Adrenal gland (tissue), 12 donors: Measurements from ENCODE around the gene GALNT10. TPM values are rescaled to one million over a fixed set of nuclear protein-coding genes. Genes with fewer than 3 reads are reported as not detected.

Experiments
- DNase-seq, 7 donors: peaks; one replicate each; pipeline ENCODE4 v3.0.0-alpha.2; 2019 to 2020
- H3K27ac ChIP-seq, 5 donors: fragments of 200-600 bp; sonication (generic) in 4 of 5; 1 replicate in 3 of 5; 2 replicates in 2 of 5; pipeline versions ENCODE4 v1.5.1 to v1.8.0; 2016 to 2020; ENCODE audit warnings: mild to moderate bottlenecking in 1 of 5
- H3K27me3 ChIP-seq: fragments of 200-600 bp; 2 replicates; pipeline ENCODE4 v1.8.0; 2021
- H3K36me3 ChIP-seq, 2 donors: fragments of 200-600 bp; replicated peaks in 1 of 2; 1 replicate in 1 of 2; 2 replicates in 1 of 2; pipeline versions ENCODE4 v1.5.1 to v1.8.0; 2018 to 2022
- H3K4me1 ChIP-seq, 2 donors: fragments of 200-600 bp; replicated peaks in 1 of 2; 1 replicate in 1 of 2; 2 replicates in 1 of 2; pipeline versions ENCODE4 v1.5.1 to v1.8.0; 2018 to 2021
- H3K4me3 ChIP-seq, 4 donors: fragments of 200-600 bp; sonication (generic) in 3 of 4; one replicate each; pipeline ENCODE4 v1.5.1; 2016 to 2018
- H3K9me3 ChIP-seq, 3 donors: fragments of 200-600 bp; sonication (generic) in 1 of 3; replicated peaks in 1 of 3; 1 replicate in 2 of 3; 2 replicates in 1 of 3; pipeline versions ENCODE4 v1.5.1 to v1.8.0; 2016 to 2021
- POLR2A ChIP-seq, 2 donors: fragments of 450-650 bp; IDR thresholded peaks; one replicate each; pipeline ENCODE4 v1.6.1; 2017; ENCODE audit warnings: antibody characterized with exemption in 2 of 2, mild to moderate bottlenecking in 2 of 2, moderate library complexity in 1 of 2
- WGBS, 4 donors: extraction: QIAGEN DNeasy Blood & Tissue Kit in 2 of 4; methylation state at CpG; one replicate each; pipeline versions ENCODE4 v1.1.5 to v1.1.7; 2013 to 2017; 5-methylcytosine and 5-hydroxymethylcytosine counted together
- intact Hi-C, 2 donors: fragments of 100-400 bp; cut with DNase I; formaldehyde crosslinking; loops; one replicate each; pipeline versions ENCODE4 v1.14.1 to v1.15.0; 2022 to 2023
- polyA plus RNA-seq, 3 donors: library from polyadenylated mRNA; stranded (reverse); fragments of 200-250 nt in 2 of 3; fragments of 350-450 nt in 1 of 3; fragmentation: Illumina TruSeq in 1 of 3; extraction: RNeasy Lipid Tissue Mini Kit (QIAGEN cat#74804) in 1 of 3; gene quantifications; one replicate each; pipeline ENCODE4 v1.2.3, GENCODE V29; 2013 to 2014
- total RNA-seq, 9 donors: library from RNA; depleted of rRNA in 4 of 9; stranded (reverse); fragments of >200 nt in 4 of 9; fragments of 120-200 nt in 1 of 9; fragmentation: NEBNext Ultra II Directional in 1 of 9; extraction: Animal tissue kit (Norgen Biotek cat#: 25700) in 1 of 9; gene quantifications; one replicate each; pipeline versions ENCODE4 v1.1.0 to v1.2.4, GENCODE V29; 2013 to 2023
- TF ChIP-seq, protein P1 (sequence below), 6 experiments: fragments of 450-650 bp in 4 of 6; fragments of 200-600 bp in 2 of 6; sonication (generic) in 1 of 6; IDR thresholded peaks; 1 replicate in 5 of 6; 2 replicates in 1 of 6; pipeline versions ENCODE4 v1.5.1 to v1.8.0; 2016 to 2021; ENCODE audit warnings: antibody characterized with exemption in 6 of 6, mild to moderate bottlenecking in 2 of 6, moderate library complexity in 1 of 6
- donor health status: healthy with polysubstance abuse.
- donor health status: Bipolar disorder and iron deficiency.
- donor health status: DM: yes; HTN: yes; CAD: no.
- donor health status: DM: no; HTN: no; CAD: no.
- donor health status: DM: no; HTN: no; CAD: no.
- donor health status: DM: yes; HTN: yes; CAD: no.

The GALNT10 gene
- total and polyA plus RNA-seq, 12 donors: 5.6 to 74.1 (median 43.4) TPM

DNA sequence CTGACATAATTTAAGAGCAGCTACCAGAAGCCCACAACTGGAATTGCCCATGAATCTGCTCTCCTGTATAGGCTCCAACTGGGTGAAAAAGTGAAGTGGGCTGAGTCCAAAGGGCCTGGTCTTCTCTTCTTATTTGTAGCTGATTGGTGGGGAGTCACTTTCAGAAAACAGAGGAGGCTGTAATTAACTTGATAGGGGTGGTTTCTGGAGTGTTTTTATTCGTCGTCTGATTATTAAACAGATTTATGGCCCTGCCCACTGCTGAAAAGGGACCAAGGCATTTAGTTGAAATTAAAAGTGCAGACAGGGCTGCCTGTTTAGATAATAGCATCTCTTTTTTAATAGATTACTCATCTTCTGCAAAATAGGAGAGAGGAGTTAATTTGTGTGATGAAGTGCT is 174.2 kb downstream of the GALNT10 start:
- intact Hi-C loops: no loop called here
- no peak overlapping the region for H3K27ac ChIP-seq
- peaks cover 1 to 9% of the 10 kb centered on the region in 2 donors for H3K4me1 ChIP-seq
- TF ChIP-seq, protein P1, sequence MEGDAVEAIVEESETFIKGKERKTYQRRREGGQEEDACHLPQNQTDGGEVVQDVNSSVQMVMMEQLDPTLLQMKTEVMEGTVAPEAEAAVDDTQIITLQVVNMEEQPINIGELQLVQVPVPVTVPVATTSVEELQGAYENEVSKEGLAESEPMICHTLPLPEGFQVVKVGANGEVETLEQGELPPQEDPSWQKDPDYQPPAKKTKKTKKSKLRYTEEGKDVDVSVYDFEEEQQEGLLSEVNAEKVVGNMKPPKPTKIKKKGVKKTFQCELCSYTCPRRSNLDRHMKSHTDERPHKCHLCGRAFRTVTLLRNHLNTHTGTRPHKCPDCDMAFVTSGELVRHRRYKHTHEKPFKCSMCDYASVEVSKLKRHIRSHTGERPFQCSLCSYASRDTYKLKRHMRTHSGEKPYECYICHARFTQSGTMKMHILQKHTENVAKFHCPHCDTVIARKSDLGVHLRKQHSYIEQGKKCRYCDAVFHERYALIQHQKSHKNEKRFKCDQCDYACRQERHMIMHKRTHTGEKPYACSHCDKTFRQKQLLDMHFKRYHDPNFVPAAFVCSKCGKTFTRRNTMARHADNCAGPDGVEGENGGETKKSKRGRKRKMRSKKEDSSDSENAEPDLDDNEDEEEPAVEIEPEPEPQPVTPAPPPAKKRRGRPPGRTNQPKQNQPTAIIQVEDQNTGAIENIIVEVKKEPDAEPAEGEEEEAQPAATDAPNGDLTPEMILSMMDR (IDR thresholded peaks at IDR 0.05): no peak
- no peak for TF ChIP-seq POLR2A (IDR thresholded peaks at IDR 0.05)
- H3K27me3 ChIP-seq: no peaks in the 10 kb centered on the region
- no peak overlapping the region for H3K4me3 ChIP-seq
- WGBS, 4 donors: 56 to 74% (median 70%) methylated on average over 2 of the region's 2 CpGs
- H3K9me3 ChIP-seq: no peaks in the 10 kb centered on the region
- no peak for DNase-seq
- no peaks in the 10 kb centered on the region for H3K36me3 ChIP-seq

GRCh38 chr5:154365823-154366222 is 175.3 kb downstream of the GALNT10 start:
- Histone ChIP-seq H3K9me3 (no peaks in the 10 kb centered on the region), H3K4me1 (peaks cover 0 to 9% of the 10 kb centered on the region in 2 donors), H3K27me3 (no peaks in the 10 kb centered on the region), H3K27ac (peak overlapping the region in 1 of 5 donors; percentile 0), H3K4me3 (no peak overlapping the region), H3K36me3 (no peaks in the 10 kb centered on the region)
- intact Hi-C loops: no loop called here
- DNase-seq: no peak
- WGBS, 4 donors: 31 to 50% (median 40%) methylated on average over 1 of the region's 1 CpG
- no peak for TF ChIP-seq POLR2A (IDR thresholded peaks at IDR 0.05)
- TF ChIP-seq, protein P1 (IDR thresholded peaks at IDR 0.05): no peak

DNA sequence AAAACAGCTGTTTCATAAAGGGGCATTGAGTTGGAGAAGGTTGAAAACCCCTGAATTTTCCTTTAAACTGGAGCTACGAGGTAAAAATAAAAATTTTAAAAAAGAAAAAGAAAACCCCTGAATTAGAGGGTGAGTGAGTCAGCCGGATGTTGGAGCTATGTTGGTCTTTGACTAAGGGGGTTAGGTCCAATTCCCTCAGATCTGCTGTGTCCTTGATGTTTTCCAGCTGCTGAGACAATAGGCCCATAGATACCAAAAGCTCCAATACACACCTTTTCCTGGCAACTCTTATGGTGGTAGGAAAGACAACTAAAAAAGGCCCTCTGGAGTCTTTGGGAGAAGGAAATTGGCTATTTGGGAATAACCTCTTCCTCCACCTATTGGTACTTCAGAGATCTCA is 175.8 kb downstream of the GALNT10 start:
- intact Hi-C loops: no loop called here
- peaks cover 3 to 9% of the 10 kb centered on the region in 2 donors for H3K4me1 ChIP-seq

DNA sequence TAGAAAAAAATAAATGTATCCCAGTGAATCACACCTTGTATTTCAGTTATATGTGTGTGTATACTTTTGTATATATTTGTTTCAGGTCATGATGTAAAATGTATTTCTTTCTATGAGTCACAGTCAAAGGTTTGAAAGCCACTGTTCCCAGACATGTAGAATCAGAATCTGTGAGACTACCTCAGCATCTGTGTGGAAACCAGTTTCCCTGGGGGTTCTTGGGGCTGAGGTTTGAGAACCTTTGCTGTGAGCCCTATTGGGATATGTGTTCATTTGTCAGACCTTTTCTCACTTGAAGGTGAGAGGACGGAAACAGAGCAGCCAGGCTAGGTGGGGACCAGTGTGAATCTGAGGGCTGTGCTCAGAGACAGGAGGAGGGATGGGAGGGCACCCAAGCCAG is 176.6 kb downstream of the GALNT10 start:
- no peak overlapping the region for H3K4me3 ChIP-seq
- no peak for DNase-seq
- no peaks in the 10 kb centered on the region for H3K27me3 ChIP-seq
- peaks cover 6 to 9% of the 10 kb centered on the region in 2 donors for H3K4me1 ChIP-seq
- WGBS, 4 donors: 92 to 100% (median 100%) methylated on average over 1 of the region's 1 CpG
- peak overlapping the region in 2 of 5 donors; percentile 39 to 88 for H3K27ac ChIP-seq
- intact Hi-C loops: no loop called here
- H3K9me3 ChIP-seq: no peaks in the 10 kb centered on the region
- H3K36me3 ChIP-seq: no peaks in the 10 kb centered on the region
- no peak for TF ChIP-seq POLR2A (IDR thresholded peaks at IDR 0.05)
- TF ChIP-seq, protein P1 (IDR thresholded peaks at IDR 0.05): no peak

More for the DNA sequence above, 175.8 kb downstream of the GALNT10 start:
- H3K36me3 ChIP-seq: no peaks in the 10 kb centered on the region
- TF ChIP-seq, protein P1 (IDR thresholded peaks at IDR 0.05): no peak
- TF ChIP-seq POLR2A (IDR thresholded peaks at IDR 0.05): no peak
- no peak for DNase-seq
- no peaks in the 10 kb centered on the region for H3K27me3 ChIP-seq
- 78 to 89% (median 84%) methylated on average over 2 of the region's 2 CpGs for WGBS, 4 donors
- no peaks in the 10 kb centered on the region for H3K9me3 ChIP-seq
- H3K27ac ChIP-seq: no peak overlapping the region
- H3K4me3 ChIP-seq: no peak overlapping the region
